ENCODE measurements around the gene HTATIP2. TPM values are rescaled to one million over a fixed set of nuclear protein-coding genes. Genes with fewer than 3 reads are reported as not detected.
A peak's percentile ranks its signal among the peaks of the same experiment; 100 is the strongest.
"Not testable (repeated sequence)": the region's sequence is repeated elsewhere in the genome, so short reads cannot be mapped to it uniquely, and the experiment has no call there.

The HTATIP2 gene
- total and polyA plus RNA-seq, 4 donors: 20.7 to 64.2 (median 39.0) TPM

DNA sequence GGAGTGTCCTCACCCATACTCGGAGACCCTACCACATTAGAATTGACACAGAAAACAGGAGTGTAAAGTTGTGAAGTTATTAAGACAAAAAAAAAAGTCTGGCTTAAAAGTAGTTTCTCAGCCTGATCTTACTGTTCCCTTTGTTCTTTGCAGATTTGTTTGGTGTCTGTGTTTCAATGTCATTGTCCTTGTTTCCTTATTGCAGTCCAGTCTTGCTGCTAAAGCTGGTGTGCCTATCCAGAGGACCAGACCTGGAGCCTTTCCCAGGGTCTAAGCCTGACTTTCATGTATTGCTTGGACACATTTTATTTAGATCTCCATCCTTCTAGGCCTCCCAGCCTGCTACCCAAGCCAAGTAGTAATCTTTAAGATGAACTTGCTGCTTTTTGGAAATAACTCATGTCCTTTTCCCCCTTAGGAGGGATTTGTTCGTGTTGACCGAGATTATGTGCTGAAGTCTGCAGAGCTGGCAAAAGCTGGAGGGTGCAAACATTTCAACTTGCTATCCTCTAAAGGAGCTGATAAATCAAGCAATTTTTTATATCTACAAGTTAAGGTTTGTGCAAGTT lies 12.7 kb downstream of the HTATIP2 start:
- H3K4me1 ChIP-seq (ENCODE audit: control insufficient read depth in 1 of 2, insufficient read depth in 2 of 2, low read length in 2 of 2): no peaks in the 10 kb centered on the region
- no peak for ATAC-seq (ENCODE audit: low FRiP score)
- intact Hi-C loops (cut with DNase I): no loop called here
- H3K27me3 ChIP-seq (ENCODE audit: control insufficient read depth in 1 of 2, insufficient read depth in 2 of 2, low read length in 1 of 2): no peaks in the 10 kb centered on the region
- no peak for DNase-seq
- H3K27ac ChIP-seq (ENCODE audit: low read depth in 1 of 2, low read length in 2 of 2): no peak overlapping the region
- 58 to 62% methylated on average over 3 of the region's 3 CpGs for WGBS, 2 donors
- H3K9me3 ChIP-seq (ENCODE audit: control insufficient read depth, low read length): no peaks in the 10 kb centered on the region
- H3K4me3 ChIP-seq (ENCODE audit: low read length in 2 of 2): no peak overlapping the region
- peaks cover 0 to 7% of the 10 kb centered on the region in 2 donors for H3K36me3 ChIP-seq (ENCODE audit: control insufficient read depth in 1 of 2, insufficient read depth in 2 of 2, low read length in 1 of 2)

DNA sequence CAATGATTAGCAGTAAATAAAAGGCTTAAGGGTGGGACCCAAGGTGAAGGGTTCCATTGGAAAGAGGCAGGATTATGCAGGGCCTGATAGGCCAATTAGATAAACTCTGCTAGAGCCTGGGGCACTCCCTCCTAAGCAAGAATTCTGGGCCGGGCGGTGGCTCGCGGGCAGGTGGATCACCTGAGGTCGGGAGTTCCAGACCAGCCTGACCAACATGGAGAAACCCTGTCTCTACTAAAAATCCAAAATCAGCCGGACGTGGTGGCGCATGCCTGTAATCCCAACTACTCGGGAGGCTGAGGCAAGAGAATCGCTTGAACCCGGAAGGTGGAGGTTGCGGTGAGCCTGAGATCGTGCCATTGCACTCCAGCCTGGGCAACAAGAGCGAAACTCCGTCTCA lies 22.5 kb downstream of the HTATIP2 start:
- 83 to 86% methylated on average over 14 to 15 of the region's 15 CpGs for WGBS, 2 donors
- intact Hi-C loops (cut with DNase I): loop anchor here (5.0 kb wide), 2 partner anchors 221 to 226 kb away; no protein-coding TSS in a partner anchor

GRCh38 chr11:20387261-20388095 lies 24.0 kb downstream of the HTATIP2 start, which contains the start of gene PRMT3:
Gene PRMT3, plus strand, starts transcription at chr11:20387716. Its CDS starts 31 bp downstream, at chr11:20387747.
- ATAC-seq (ENCODE audit: low FRiP score) (peak; percentile 99), DNase-seq (peak; percentile 97 to 99)
- intact Hi-C loops (cut with DNase I): loop anchor here (5.0 kb wide), 2 partner anchors 220 to 225 kb away; no protein-coding TSS in a partner anchor
- Histone ChIP-seq H3K27me3 (ENCODE audit: control insufficient read depth in 1 of 2, insufficient read depth in 2 of 2, low read length in 1 of 2) (no peaks in the 10 kb centered on the region), H3K36me3 (ENCODE audit: control insufficient read depth in 1 of 2, insufficient read depth in 2 of 2, low read length in 1 of 2) (peaks cover 0 to 2% of the 10 kb centered on the region in 2 donors), H3K4me3 (ENCODE audit: low read length in 2 of 2) (peak within 1 kb of the TSS; percentile 44 to 77), H3K9me3 (ENCODE audit: control insufficient read depth, low read length) (no peaks in the 10 kb centered on the region), H3K4me1 (ENCODE audit: control insufficient read depth in 1 of 2, insufficient read depth in 2 of 2, low read length in 2 of 2) (no peaks in the 10 kb centered on the region), H3K27ac (ENCODE audit: low read depth in 1 of 2, low read length in 2 of 2) (peak within 1 kb of the TSS in 1 of 2 donors; percentile 66)
- 0% methylated on average over 88 to 96 of the region's 96 CpGs for WGBS, 2 donors

More for the DNA sequence above, 22.5 kb downstream of the HTATIP2 start:
- H3K4me3 ChIP-seq (ENCODE audit: low read length in 2 of 2); H3K4me1 ChIP-seq (ENCODE audit: control insufficient read depth in 1 of 2, insufficient read depth in 2 of 2, low read length in 2 of 2); H3K27me3 ChIP-seq (ENCODE audit: control insufficient read depth in 1 of 2, insufficient read depth in 2 of 2, low read length in 1 of 2); H3K9me3 ChIP-seq (ENCODE audit: control insufficient read depth, low read length); DNase-seq; H3K36me3 ChIP-seq (ENCODE audit: control insufficient read depth in 1 of 2, insufficient read depth in 2 of 2, low read length in 1 of 2); H3K27ac ChIP-seq (ENCODE audit: low read depth in 1 of 2, low read length in 2 of 2); ATAC-seq (ENCODE audit: low FRiP score): not testable (repeated sequence)

GRCh38 chr11:20388096-20389055 lies 24.9 kb downstream of the HTATIP2 start:
- whole genome bisulfite sequencing, 2 donors: 4 to 5% methylated on average over 25 of the region's 25 CpGs
- H3K27ac ChIP-seq (ENCODE audit: low read depth in 1 of 2, low read length in 2 of 2): peak overlapping the region in 1 of 2 donors; percentile 23
- no peak for ATAC-seq (ENCODE audit: low FRiP score)

GRCh38 chr11:20397281-20397680 lies 33.8 kb downstream of the HTATIP2 start:
- DNase-seq: no peak
- no peaks in the 10 kb centered on the region for H3K4me1 ChIP-seq (ENCODE audit: control insufficient read depth in 1 of 2, insufficient read depth in 2 of 2, low read length in 2 of 2)
- H3K27me3 ChIP-seq (ENCODE audit: control insufficient read depth in 1 of 2, insufficient read depth in 2 of 2, low read length in 1 of 2): no peaks in the 10 kb centered on the region
- intact Hi-C loops (cut with DNase I): no loop called here
- H3K27ac ChIP-seq (ENCODE audit: low read depth in 1 of 2, low read length in 2 of 2): no peak overlapping the region
- no peak for ATAC-seq (ENCODE audit: low FRiP score)
- peaks cover 0 to 3% of the 10 kb centered on the region in 2 donors for H3K36me3 ChIP-seq (ENCODE audit: control insufficient read depth in 1 of 2, insufficient read depth in 2 of 2, low read length in 1 of 2)
- 81 to 83% methylated on average over 3 of the region's 3 CpGs for WGBS, 2 donors
- no peaks in the 10 kb centered on the region for H3K9me3 ChIP-seq (ENCODE audit: control insufficient read depth, low read length)
- H3K4me3 ChIP-seq (ENCODE audit: low read length in 2 of 2): no peak overlapping the region

More at GRCh38 chr11:20388096-20389055, 24.9 kb downstream of the HTATIP2 start:
- intact Hi-C loops (cut with DNase I): loop anchor here (5.0 kb wide), 2 partner anchors 219 to 224 kb away; no protein-coding TSS in a partner anchor
- H3K36me3 ChIP-seq (ENCODE audit: control insufficient read depth in 1 of 2, insufficient read depth in 2 of 2, low read length in 1 of 2): no peaks in the 10 kb centered on the region
- H3K27me3 ChIP-seq (ENCODE audit: control insufficient read depth in 1 of 2, insufficient read depth in 2 of 2, low read length in 1 of 2): no peaks in the 10 kb centered on the region
- no peaks in the 10 kb centered on the region for H3K9me3 ChIP-seq (ENCODE audit: control insufficient read depth, low read length)
- no peaks in the 10 kb centered on the region for H3K4me1 ChIP-seq (ENCODE audit: control insufficient read depth in 1 of 2, insufficient read depth in 2 of 2, low read length in 2 of 2)
- DNase-seq: peak in 1 of 2 donors; percentile 83
- H3K4me3 ChIP-seq (ENCODE audit: low read length in 2 of 2): peak overlapping the region; percentile 5 to 77

GRCh38 chr11:20399498-20399897 lies 36.0 kb downstream of the HTATIP2 start:
- DNase-seq: no peak
- WGBS, 2 donors: 77 to 84% methylated on average over 2 of the region's 2 CpGs
- H3K27ac ChIP-seq (ENCODE audit: low read depth in 1 of 2, low read length in 2 of 2): no peak overlapping the region
- H3K36me3 ChIP-seq (ENCODE audit: control insufficient read depth in 1 of 2, insufficient read depth in 2 of 2, low read length in 1 of 2): peaks cover 0 to 3% of the 10 kb centered on the region in 2 donors
- no peak overlapping the region for H3K4me3 ChIP-seq (ENCODE audit: low read length in 2 of 2)
- no peaks in the 10 kb centered on the region for H3K27me3 ChIP-seq (ENCODE audit: control insufficient read depth in 1 of 2, insufficient read depth in 2 of 2, low read length in 1 of 2)
- H3K4me1 ChIP-seq (ENCODE audit: control insufficient read depth in 1 of 2, insufficient read depth in 2 of 2, low read length in 2 of 2): no peaks in the 10 kb centered on the region
- intact Hi-C loops (cut with DNase I): no loop called here
- ATAC-seq (ENCODE audit: low FRiP score): no peak
- no peaks in the 10 kb centered on the region for H3K9me3 ChIP-seq (ENCODE audit: control insufficient read depth, low read length)

DNA sequence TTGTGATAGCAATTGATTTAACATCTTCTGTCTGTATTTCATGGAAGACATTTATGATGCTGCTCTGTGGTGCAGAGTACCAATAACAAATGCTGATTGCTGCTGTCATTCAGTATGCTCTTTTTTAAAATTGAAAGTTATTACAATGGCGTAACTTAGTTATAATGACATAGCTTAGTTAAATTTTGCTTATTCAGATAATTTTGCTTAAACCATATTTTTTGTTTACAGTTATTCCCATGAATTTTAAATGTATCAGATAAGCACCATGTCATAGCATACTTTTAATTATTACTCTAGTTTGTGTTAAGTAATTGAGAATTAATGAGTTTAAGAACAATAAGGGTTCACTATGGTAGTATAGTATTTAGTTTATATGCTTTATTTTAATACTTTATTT lies 39.5 kb downstream of the HTATIP2 start:
- ATAC-seq (ENCODE audit: low FRiP score) (no peak), DNase-seq (no peak)
- Histone ChIP-seq H3K27ac (ENCODE audit: low read depth in 1 of 2, low read length in 2 of 2) (no peak overlapping the region), H3K9me3 (ENCODE audit: control insufficient read depth, low read length) (no peaks in the 10 kb centered on the region), H3K27me3 (ENCODE audit: control insufficient read depth in 1 of 2, insufficient read depth in 2 of 2, low read length in 1 of 2) (no peaks in the 10 kb centered on the region), H3K36me3 (ENCODE audit: control insufficient read depth in 1 of 2, insufficient read depth in 2 of 2, low read length in 1 of 2) (no peaks in the 10 kb centered on the region), H3K4me3 (ENCODE audit: low read length in 2 of 2) (no peak overlapping the region), H3K4me1 (ENCODE audit: control insufficient read depth in 1 of 2, insufficient read depth in 2 of 2, low read length in 2 of 2) (no peaks in the 10 kb centered on the region)
- 97 to 98% methylated on average over 1 of the region's 1 CpG for WGBS, 2 donors
- intact Hi-C loops (cut with DNase I): no loop called here

GRCh38 chr11:20406484-20406883 lies 43.0 kb downstream of the HTATIP2 start:
- Histone ChIP-seq H3K4me1 (ENCODE audit: control insufficient read depth in 1 of 2, insufficient read depth in 2 of 2, low read length in 2 of 2) (no peaks in the 10 kb centered on the region), H3K36me3 (ENCODE audit: control insufficient read depth in 1 of 2, insufficient read depth in 2 of 2, low read length in 1 of 2) (no peaks in the 10 kb centered on the region), H3K9me3 (ENCODE audit: control insufficient read depth, low read length) (no peaks in the 10 kb centered on the region), H3K27me3 (ENCODE audit: control insufficient read depth in 1 of 2, insufficient read depth in 2 of 2, low read length in 1 of 2) (no peaks in the 10 kb centered on the region), H3K4me3 (ENCODE audit: low read length in 2 of 2) (no peak overlapping the region), H3K27ac (ENCODE audit: low read depth in 1 of 2, low read length in 2 of 2) (no peak overlapping the region)
- intact Hi-C loops (cut with DNase I): no loop called here
- ATAC-seq (ENCODE audit: low FRiP score): no peak
- DNase-seq: no peak

Measured in aorta (tissue), 5 donors.